C4-2B (cell line): ENCODE data around the gene CXCR5.

Experiments used
- ZFX ChIP-seq: fragments of 450-650 bp; IDR thresholded peaks from 2 replicates; pipeline ENCODE4 v1.6.1; 2017
- TF ChIP-seq, protein P1 (sequence below): fragments of 450-650 bp; conservative IDR thresholded peaks from 2 replicates; pipeline ENCODE4 v1.5.1; 2017; ENCODE audit warnings: mild to moderate bottlenecking

DNA sequence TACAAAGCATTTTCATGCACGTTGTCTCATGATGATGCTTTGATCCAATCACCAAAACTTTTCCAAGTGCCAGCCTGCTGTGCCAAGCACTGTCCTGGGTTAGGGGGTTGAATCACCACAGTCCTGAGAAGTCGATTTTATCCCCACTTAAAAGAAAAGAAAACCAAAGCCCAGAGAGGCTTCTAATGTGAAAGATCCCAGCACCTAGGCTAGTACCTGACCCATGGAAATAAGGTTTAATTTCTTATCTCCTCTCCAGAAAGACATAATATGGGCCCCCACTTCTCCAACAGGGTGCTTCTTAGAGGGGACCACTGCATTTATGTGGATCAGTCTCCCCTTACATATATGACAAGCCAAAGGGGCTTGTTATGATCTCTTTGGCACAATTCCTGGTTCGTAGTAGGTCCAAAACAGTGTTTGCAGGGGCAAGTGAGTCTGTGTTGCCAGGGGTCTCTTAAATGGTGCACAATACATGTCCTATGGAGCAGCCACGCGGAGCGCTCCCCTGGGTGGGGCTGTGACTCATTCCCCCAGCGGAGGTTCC is 43.9 kb downstream of the CXCR5 start:
- TF ChIP-seq, protein P1, sequence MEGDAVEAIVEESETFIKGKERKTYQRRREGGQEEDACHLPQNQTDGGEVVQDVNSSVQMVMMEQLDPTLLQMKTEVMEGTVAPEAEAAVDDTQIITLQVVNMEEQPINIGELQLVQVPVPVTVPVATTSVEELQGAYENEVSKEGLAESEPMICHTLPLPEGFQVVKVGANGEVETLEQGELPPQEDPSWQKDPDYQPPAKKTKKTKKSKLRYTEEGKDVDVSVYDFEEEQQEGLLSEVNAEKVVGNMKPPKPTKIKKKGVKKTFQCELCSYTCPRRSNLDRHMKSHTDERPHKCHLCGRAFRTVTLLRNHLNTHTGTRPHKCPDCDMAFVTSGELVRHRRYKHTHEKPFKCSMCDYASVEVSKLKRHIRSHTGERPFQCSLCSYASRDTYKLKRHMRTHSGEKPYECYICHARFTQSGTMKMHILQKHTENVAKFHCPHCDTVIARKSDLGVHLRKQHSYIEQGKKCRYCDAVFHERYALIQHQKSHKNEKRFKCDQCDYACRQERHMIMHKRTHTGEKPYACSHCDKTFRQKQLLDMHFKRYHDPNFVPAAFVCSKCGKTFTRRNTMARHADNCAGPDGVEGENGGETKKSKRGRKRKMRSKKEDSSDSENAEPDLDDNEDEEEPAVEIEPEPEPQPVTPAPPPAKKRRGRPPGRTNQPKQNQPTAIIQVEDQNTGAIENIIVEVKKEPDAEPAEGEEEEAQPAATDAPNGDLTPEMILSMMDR: no peak
- no peak for TF ChIP-seq ZFX
